ENCODE results near the gene KISS1. TPM values are rescaled to one million over a fixed set of nuclear protein-coding genes. Genes with fewer than 3 reads are reported as not detected.

The KISS1 gene
- total and polyA plus RNA-seq, 2 of the 4 experiments (the other 2 are of a cell fraction), result 11.7 to 27.3 TPM

DNA sequence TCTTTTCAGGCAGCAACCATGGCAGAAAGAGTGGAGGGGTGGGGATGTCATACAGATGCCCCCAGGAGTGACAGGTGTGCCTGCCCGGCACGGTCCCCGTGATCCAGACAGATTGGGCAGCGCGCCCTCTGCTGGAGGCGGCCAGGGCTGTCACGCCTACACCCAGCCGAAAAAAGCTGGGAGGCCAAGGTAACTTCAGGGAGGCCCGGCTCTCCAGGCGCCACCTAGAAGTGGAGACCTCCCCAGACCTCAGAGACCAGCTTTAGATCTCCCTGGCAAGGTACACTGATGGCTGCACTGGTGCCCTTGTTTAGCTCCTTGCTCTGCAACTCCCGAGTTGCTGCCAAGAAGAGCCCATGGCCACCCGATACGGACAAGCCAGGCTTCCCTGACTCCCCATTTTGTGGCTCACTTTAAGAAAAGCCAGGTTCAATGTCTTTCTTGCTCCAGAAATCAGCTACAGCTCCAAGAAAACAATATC lies 10.9 kb upstream of the KISS1 start:
- dilution Hi-C loops (cut with HindIII; ENCODE audit: low sequenced_read_pairs, unreplicated experiment) (no loop called here), intact Hi-C loops (cut with micrococcal nuclease) (loop anchor here (1.0 to 2.0 kb wide), 2 partner anchors 45 to 346 kb away; partner anchors contain the start of gene SNRPE), in situ Hi-C loops (cut with MboI; ENCODE audit: low sequenced_read_pairs) (loop anchor here (5.0 kb wide), 1 partner anchor 40 kb away; the partner anchor contains the start of gene REN)
- ChIA-PET POLR2A (ENCODE audit: unreplicated experiment) (no interaction called here), CTCF (interaction anchor here (0.5 to 3.0 kb wide), 26 partner anchors 9 to 165 kb away, joined by 3 to 32 read pairs (median 4); partner anchors contain the start of genes ETNK2, PLEKHA6 and REN)
- H3K14ac ChIP-seq (replicated peaks; ENCODE audit: low read depth, low read length), result no peak overlapping the region
- peaks cover 3% of the 10 kb centered on the region; the same call in 1 of the 2 replicates for H3K4me1 ChIP-seq (ENCODE audit: control insufficient read depth, insufficient read depth, low read length)
- peak overlapping the region; percentile 80; the same call in 1 of the 2 replicates for H2AK5ac ChIP-seq (ENCODE audit: low read depth, low read length)
- H3K27me3 ChIP-seq (ENCODE audit: control insufficient read depth, insufficient read depth, low read length), result no peaks in the 10 kb centered on the region; the same call in 1 of the 2 replicates
- no peaks in the 10 kb centered on the region for H3K9me3 ChIP-seq (ENCODE audit: control insufficient read depth, insufficient read depth, low read length)
- no peak overlapping the region for H2BK5ac ChIP-seq (ENCODE audit: low read depth, low read length, poor library complexity, severe bottlenecking)
- ATAC-seq (ENCODE audit: low read depth) (peak; percentile 97), DNase-seq (no peak)
- H2BK120ac ChIP-seq (ENCODE audit: low read depth, low read length), result peak overlapping the region; percentile 65; the same call in 1 of the 2 replicates
- H3K36me3 ChIP-seq (ENCODE audit: control insufficient read depth, insufficient read depth, low read length), result no peaks in the 10 kb centered on the region
- no peak overlapping the region for H3K4ac ChIP-seq (ENCODE audit: low read depth, low read length)
- no peak overlapping the region for H4K91ac ChIP-seq (ENCODE audit: insufficient read depth, low read depth, low read length)
- no peak overlapping the region for H3K56ac ChIP-seq (ENCODE audit: extremely low read depth, insufficient read depth, low read length)
- H3K4me3 ChIP-seq (ENCODE audit: insufficient read depth, low read depth, low read length), result no peak overlapping the region
- WGBS, 2 experiments (ENCODE audit: extremely low coverage in 2 of 2, insufficient read length in 1 of 2), result 3% methylated on average over 10 of the region's 13 CpGs; no CpG with 5 or more reads in 1 of the 2 experiments
- no peaks in the 10 kb centered on the region for H4K20me1 ChIP-seq (ENCODE audit: insufficient read depth, low read length)
- H3K9me1 ChIP-seq (ENCODE audit: insufficient read depth, low read length), result peaks cover 11% of the 10 kb centered on the region; the same call in 1 of the 2 replicates
- no TSS peak for BruUV-seq (replicated peaks)
- peak overlapping the region; percentile 53; the same call in 1 of the 2 replicates for H2BK20ac ChIP-seq (ENCODE audit: low read depth, low read length)
- H4K5ac ChIP-seq (ENCODE audit: low read depth, low read length), result no peak overlapping the region
- H3K9ac ChIP-seq (ENCODE audit: low read depth, low read length), result no peak overlapping the region; the same call in 1 of the 2 replicates
- H3K18ac ChIP-seq (ENCODE audit: low read depth, low read length), result no peak overlapping the region
- H3K4me2 ChIP-seq (ENCODE audit: low read depth, low read length), result no peak overlapping the region
- no peak overlapping the region for H3K27ac ChIP-seq (ENCODE audit: insufficient read depth, low read length)
- no peak overlapping the region for H3K23ac ChIP-seq (ENCODE audit: low read depth, low read length)
- H3K79me1 ChIP-seq (ENCODE audit: low read depth in 1 of 2, low read length in 2 of 2), result no peaks in the 10 kb centered on the region
- no peak overlapping the region for H2BK15ac ChIP-seq (ENCODE audit: low read depth, low read length)
- H4K8ac ChIP-seq (ENCODE audit: low read depth in 2 of 2, low read length in 2 of 2), result peak overlapping the region; percentile 53 to 72; a peak in 2 of 4 replicates
- TF ChIP-seq, protein P1, sequence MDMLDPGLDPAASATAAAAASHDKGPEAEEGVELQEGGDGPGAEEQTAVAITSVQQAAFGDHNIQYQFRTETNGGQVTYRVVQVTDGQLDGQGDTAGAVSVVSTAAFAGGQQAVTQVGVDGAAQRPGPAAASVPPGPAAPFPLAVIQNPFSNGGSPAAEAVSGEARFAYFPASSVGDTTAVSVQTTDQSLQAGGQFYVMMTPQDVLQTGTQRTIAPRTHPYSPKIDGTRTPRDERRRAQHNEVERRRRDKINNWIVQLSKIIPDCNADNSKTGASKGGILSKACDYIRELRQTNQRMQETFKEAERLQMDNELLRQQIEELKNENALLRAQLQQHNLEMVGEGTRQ (IDR thresholded peaks at IDR 0.05; ENCODE audit: low read depth, low read length), result no peak
- TF ChIP-seq SMC3 (IDR thresholded peaks at IDR 0.05; ENCODE audit: low read depth, low read length) (peak; percentile 82), RAD21 (IDR thresholded peaks at IDR 0.05; ENCODE audit: low read length) (peak; percentile 68), RFX5 (IDR thresholded peaks at IDR 0.05; ENCODE audit: low read depth, low read length) (no peak), BHLHE40 (IDR thresholded peaks at IDR 0.05; ENCODE audit: low read depth, low read length) (0 out of 2 replicates have a peak, but pooled peaks have one; percentile 34)
- TF ChIP-seq, protein P2, sequence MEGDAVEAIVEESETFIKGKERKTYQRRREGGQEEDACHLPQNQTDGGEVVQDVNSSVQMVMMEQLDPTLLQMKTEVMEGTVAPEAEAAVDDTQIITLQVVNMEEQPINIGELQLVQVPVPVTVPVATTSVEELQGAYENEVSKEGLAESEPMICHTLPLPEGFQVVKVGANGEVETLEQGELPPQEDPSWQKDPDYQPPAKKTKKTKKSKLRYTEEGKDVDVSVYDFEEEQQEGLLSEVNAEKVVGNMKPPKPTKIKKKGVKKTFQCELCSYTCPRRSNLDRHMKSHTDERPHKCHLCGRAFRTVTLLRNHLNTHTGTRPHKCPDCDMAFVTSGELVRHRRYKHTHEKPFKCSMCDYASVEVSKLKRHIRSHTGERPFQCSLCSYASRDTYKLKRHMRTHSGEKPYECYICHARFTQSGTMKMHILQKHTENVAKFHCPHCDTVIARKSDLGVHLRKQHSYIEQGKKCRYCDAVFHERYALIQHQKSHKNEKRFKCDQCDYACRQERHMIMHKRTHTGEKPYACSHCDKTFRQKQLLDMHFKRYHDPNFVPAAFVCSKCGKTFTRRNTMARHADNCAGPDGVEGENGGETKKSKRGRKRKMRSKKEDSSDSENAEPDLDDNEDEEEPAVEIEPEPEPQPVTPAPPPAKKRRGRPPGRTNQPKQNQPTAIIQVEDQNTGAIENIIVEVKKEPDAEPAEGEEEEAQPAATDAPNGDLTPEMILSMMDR (conservative IDR thresholded peaks at IDR 0.05; ENCODE audit: low read depth, low read length), result peak; percentile 82
- peak overlapping the region; percentile 81 for H2AFZ ChIP-seq (replicated peaks; ENCODE audit: low read length, poor library complexity)
- no peak overlapping the region for H2AK9ac ChIP-seq (replicated peaks; ENCODE audit: low read depth, low read length, poor library complexity)

All from IMR-90 (cell line).